ENCODE results near the gene ARL8B. TPM values are rescaled to one million over a fixed set of nuclear protein-coding genes. Genes with fewer than 3 reads are reported as not detected.
"Not testable (repeated sequence)": the region's sequence is repeated elsewhere in the genome, so short reads cannot be mapped to it uniquely, and the experiment has no call there.

Gene ARL8B
- total and polyA plus RNA-seq, 7 donors: 28.2 to 55.9 (median 47.2) TPM

- no peaks in the 10 kb centered on the region for H3K27me3 ChIP-seq
- no peaks in the 10 kb centered on the region for H3K4me1 ChIP-seq
- no peaks in the 10 kb centered on the region for H3K36me3 ChIP-seq
- peak; percentile 45 for DNase-seq
- intact Hi-C loops (cut with DNase I): no loop called here
- H3K27ac ChIP-seq: no peak overlapping the region
- TF ChIP-seq EP300 (IDR thresholded peaks at IDR 0.05): no peak
- TF ChIP-seq CTCF (IDR thresholded peaks at IDR 0.05): no peak
- TF ChIP-seq POLR2AphosphoS5 (IDR thresholded peaks at IDR 0.05): no peak
- TF ChIP-seq POLR2A (IDR thresholded peaks at IDR 0.05): no peak
- H3K9me3 ChIP-seq: no peaks in the 10 kb centered on the region
- 87 to 92% methylated on average over 15 of the region's 15 CpGs for WGBS, 2 donors
- H3K4me3 ChIP-seq: no peak overlapping the region
Observed at GRCh38 chr3:5080779-5081550, 41.1 kb upstream of the ARL8B start.

- 70 to 77% methylated on average over 18 of the region's 18 CpGs for WGBS, 2 donors
- H3K36me3 ChIP-seq; H3K4me3 ChIP-seq; H3K4me1 ChIP-seq; H3K27ac ChIP-seq; H3K27me3 ChIP-seq; intact Hi-C loops (cut with DNase I); H3K9me3 ChIP-seq: not testable (repeated sequence)
- peak; percentile 26 for DNase-seq
Observed at GRCh38 chr3:5081973-5082788, 39.9 kb upstream of the ARL8B start.

- H3K36me3 ChIP-seq: no peaks in the 10 kb centered on the region
- H3K27me3 ChIP-seq: no peaks in the 10 kb centered on the region
- intact Hi-C loops (cut with DNase I): no loop called here
- no peak overlapping the region for H3K4me3 ChIP-seq
- DNase-seq: no peak
- H3K9me3 ChIP-seq: no peaks in the 10 kb centered on the region
- 88 to 95% methylated on average over 7 of the region's 7 CpGs for whole genome bisulfite sequencing, 2 donors
- no peaks in the 10 kb centered on the region for H3K4me1 ChIP-seq
- no peak overlapping the region for H3K27ac ChIP-seq
- TF ChIP-seq POLR2AphosphoS5 (IDR thresholded peaks at IDR 0.05) (no peak), EP300 (IDR thresholded peaks at IDR 0.05) (no peak), CTCF (IDR thresholded peaks at IDR 0.05) (no peak), POLR2A (IDR thresholded peaks at IDR 0.05) (no peak)
Observed at GRCh38 chr3:5082789-5083115, 39.3 kb upstream of the ARL8B start.

GRCh38 chr3:5084224-5084623 is 37.9 kb upstream of the ARL8B start:
- no peaks in the 10 kb centered on the region for H3K4me1 ChIP-seq
- no peak overlapping the region for H3K27ac ChIP-seq
- H3K36me3 ChIP-seq: no peaks in the 10 kb centered on the region
- intact Hi-C loops (cut with DNase I): no loop called here
- H3K4me3 ChIP-seq: no peak overlapping the region
- 90 to 91% methylated on average over 5 of the region's 5 CpGs for WGBS, 2 donors
- no peaks in the 10 kb centered on the region for H3K27me3 ChIP-seq
- peak; percentile 27 for DNase-seq
- no peaks in the 10 kb centered on the region for H3K9me3 ChIP-seq
- TF ChIP-seq EP300 (IDR thresholded peaks at IDR 0.05) (no peak), CTCF (IDR thresholded peaks at IDR 0.05) (no peak), POLR2A (IDR thresholded peaks at IDR 0.05) (no peak), POLR2AphosphoS5 (IDR thresholded peaks at IDR 0.05) (no peak)

GRCh38 chr3:5086708-5087107 is 35.4 kb upstream of the ARL8B start:
- TF ChIP-seq POLR2AphosphoS5 (IDR thresholded peaks at IDR 0.05) (no peak), EP300 (IDR thresholded peaks at IDR 0.05) (no peak), POLR2A (IDR thresholded peaks at IDR 0.05) (no peak), CTCF (IDR thresholded peaks at IDR 0.05) (no peak)
- no peaks in the 10 kb centered on the region for H3K36me3 ChIP-seq
- no peaks in the 10 kb centered on the region for H3K27me3 ChIP-seq
- no peak for DNase-seq
- no peak overlapping the region for H3K27ac ChIP-seq
- WGBS, 2 donors: 91 to 94% methylated on average over 1 of the region's 1 CpG
- intact Hi-C loops (cut with DNase I): no loop called here
- H3K9me3 ChIP-seq: no peaks in the 10 kb centered on the region
- H3K4me3 ChIP-seq: no peak overlapping the region
- no peaks in the 10 kb centered on the region for H3K4me1 ChIP-seq
